NB4 (cell line): Measurements from ENCODE around the gene AKR1C2.

Experiments
- POLR2A ChIP-seq: IDR thresholded peaks from 2 replicates; pipeline ENCODE4 v1.6.1; 2011; ENCODE audit warnings: mild to moderate bottlenecking; ENCODE audit not compliant: insufficient read length; ENCODE audit errors: extremely low read depth
- TF ChIP-seq, protein P1 (sequence below): IDR thresholded peaks from one replicate; pipeline ENCODE4 v1.5.1; 2012; ENCODE audit warnings: low read depth, low read length

DNA sequence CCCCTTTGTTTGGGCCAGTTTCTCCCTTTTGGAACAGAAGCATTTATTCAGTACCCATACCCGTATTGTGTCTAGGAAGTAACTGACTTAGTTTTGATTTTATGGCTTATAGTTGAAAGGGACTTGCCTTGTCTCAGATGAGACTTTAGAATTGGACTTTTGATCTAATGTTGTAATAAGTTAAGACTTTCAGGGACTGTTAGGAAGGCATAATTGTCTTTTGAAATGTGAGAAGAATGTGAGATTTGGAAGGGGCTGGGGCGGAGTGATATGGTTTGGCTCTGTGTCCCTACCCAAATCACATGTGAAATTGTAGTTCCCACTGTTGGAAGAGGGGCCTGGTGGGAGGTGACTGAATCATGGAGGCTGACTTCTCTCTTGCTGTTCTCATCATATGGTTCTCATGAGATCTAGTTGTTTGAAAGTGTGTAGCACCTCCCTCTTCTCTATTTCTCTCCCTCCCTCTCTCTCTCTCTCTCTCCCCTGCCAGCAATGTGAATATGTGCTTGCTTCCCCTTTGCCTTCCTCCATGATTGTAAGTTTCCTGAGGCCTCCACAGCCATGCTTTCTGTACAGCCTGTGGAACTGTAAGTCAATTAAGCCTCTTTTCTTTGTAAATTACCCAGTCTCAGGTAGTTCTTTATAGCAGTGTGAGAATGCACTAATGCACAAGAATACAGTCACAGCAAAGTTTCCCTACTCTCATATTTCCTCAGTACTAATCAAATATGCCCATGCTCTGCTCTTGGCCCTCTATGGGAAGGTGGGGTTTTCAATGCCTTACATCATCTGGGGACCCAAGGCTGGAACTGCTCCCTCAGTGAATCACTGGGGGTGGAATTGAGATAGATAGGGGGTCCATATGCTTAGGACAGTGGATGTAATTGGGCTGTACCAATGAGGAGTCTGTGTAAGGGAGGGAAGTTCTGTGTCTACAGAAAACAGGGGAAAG, 57.6 kb downstream of the AKR1C2 start:
- TF ChIP-seq, protein P1, sequence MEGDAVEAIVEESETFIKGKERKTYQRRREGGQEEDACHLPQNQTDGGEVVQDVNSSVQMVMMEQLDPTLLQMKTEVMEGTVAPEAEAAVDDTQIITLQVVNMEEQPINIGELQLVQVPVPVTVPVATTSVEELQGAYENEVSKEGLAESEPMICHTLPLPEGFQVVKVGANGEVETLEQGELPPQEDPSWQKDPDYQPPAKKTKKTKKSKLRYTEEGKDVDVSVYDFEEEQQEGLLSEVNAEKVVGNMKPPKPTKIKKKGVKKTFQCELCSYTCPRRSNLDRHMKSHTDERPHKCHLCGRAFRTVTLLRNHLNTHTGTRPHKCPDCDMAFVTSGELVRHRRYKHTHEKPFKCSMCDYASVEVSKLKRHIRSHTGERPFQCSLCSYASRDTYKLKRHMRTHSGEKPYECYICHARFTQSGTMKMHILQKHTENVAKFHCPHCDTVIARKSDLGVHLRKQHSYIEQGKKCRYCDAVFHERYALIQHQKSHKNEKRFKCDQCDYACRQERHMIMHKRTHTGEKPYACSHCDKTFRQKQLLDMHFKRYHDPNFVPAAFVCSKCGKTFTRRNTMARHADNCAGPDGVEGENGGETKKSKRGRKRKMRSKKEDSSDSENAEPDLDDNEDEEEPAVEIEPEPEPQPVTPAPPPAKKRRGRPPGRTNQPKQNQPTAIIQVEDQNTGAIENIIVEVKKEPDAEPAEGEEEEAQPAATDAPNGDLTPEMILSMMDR: no peak
- no peak for TF ChIP-seq POLR2A
